ENCODE measurements around the gene FLOT2. TPM values are rescaled to one million over a fixed set of nuclear protein-coding genes. Genes with fewer than 3 reads are reported as not detected.
"Not testable (repeated sequence)": the region's sequence is repeated elsewhere in the genome, so short reads cannot be mapped to it uniquely, and the experiment has no call there.

FLOT2 gene
- total and polyA plus RNA-seq, 5 donors from 2014 or later, result 167 to 345 (median 299) TPM

GRCh38 chr17:28857905-28858800 is 39.4 kb downstream of the FLOT2 start:
- H3K4me1 Mint-ChIP-seq, result peaks cover 0 to 21% (median 12%) of the 10 kb centered on the region in 4 donors
- Histone ChIP-seq H3K36me3 (ENCODE audit: control insufficient read depth, insufficient read depth, low read length) (peaks cover 25% of the 10 kb centered on the region), H3K4me3 (ENCODE audit: low read depth, low read length) (no peak overlapping the region), H3K4me1 (ENCODE audit: control insufficient read depth, insufficient read depth, low read length, poor library complexity, severe bottlenecking) (peaks cover 17% of the 10 kb centered on the region), H3K27ac (ENCODE audit: insufficient read depth, low read length, poor library complexity, severe bottlenecking) (no peak overlapping the region), H3K27me3 (ENCODE audit: control insufficient read depth, insufficient read depth, low read length) (no peaks in the 10 kb centered on the region), H3K9me3 (ENCODE audit: control insufficient read depth in 2 of 2, low read length in 2 of 2) (no peaks in the 10 kb centered on the region)
- H3K27ac Mint-ChIP-seq, result no peak overlapping the region
- H3K36me3 Mint-ChIP-seq, result peaks cover 21% of the 10 kb centered on the region
- no peaks in the 10 kb centered on the region for H3K27me3 Mint-ChIP-seq
- no peaks in the 10 kb centered on the region for H3K9me3 Mint-ChIP-seq
- ATAC-seq (ENCODE audit: low read depth in 2 of 2) (no peak), DNase-seq (no peak)
- peak overlapping the region in 2 of 4 donors; percentile 25 to 38 for H3K4me3 Mint-ChIP-seq

DNA sequence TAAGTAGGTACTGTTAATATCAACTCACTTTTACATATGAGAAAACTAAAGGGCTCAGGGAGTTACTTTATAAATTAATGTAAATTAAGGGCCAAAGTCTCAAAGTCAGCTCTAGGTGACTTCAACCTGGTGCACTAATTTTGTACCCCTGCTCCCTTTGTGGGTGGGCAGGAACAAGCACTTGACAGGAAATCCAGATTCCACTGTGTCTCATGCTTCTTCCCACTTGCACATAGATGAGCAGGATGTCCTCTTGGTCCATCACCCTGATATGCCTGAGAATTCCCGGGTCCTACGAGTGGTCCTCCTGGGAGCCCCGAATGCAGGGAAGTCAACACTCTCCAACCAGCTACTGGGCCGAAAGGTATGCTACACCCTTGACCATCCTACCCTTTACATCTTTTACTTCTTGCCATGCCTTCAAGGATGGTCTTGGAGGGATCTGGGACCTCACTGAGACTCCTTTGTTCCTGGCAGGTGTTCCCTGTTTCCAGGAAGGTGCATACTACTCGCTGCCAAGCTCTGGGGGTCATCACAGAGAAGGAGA is 41.4 kb downstream of the FLOT2 start:
- Mint-ChIP-seq H3K27ac (no peak overlapping the region), H3K4me1 (peaks cover 0 to 21% (median 12%) of the 10 kb centered on the region in 4 donors), H3K9me3 (no peaks in the 10 kb centered on the region), H3K36me3 (peaks cover 18% of the 10 kb centered on the region), H3K4me3 (peak overlapping the region; percentile 91 to 94 (median 92)), H3K27me3 (no peaks in the 10 kb centered on the region)
- ATAC-seq (ENCODE audit: low read depth in 2 of 2) (no peak), DNase-seq (no peak)
- Histone ChIP-seq H3K9me3 (ENCODE audit: control insufficient read depth in 2 of 2, low read length in 2 of 2) (no peaks in the 10 kb centered on the region), H3K27me3 (ENCODE audit: control insufficient read depth, insufficient read depth, low read length) (no peaks in the 10 kb centered on the region), H3K27ac (ENCODE audit: insufficient read depth, low read length, poor library complexity, severe bottlenecking) (no peak overlapping the region), H3K4me3 (ENCODE audit: low read depth, low read length) (peak overlapping the region; percentile 96), H3K4me1 (ENCODE audit: control insufficient read depth, insufficient read depth, low read length, poor library complexity, severe bottlenecking) (peaks cover 17% of the 10 kb centered on the region), H3K36me3 (ENCODE audit: control insufficient read depth, insufficient read depth, low read length) (peaks cover 25% of the 10 kb centered on the region)

GRCh38 chr17:28855336-28855679 is 42.2 kb downstream of the FLOT2 start:
- ATAC-seq (ENCODE audit: low read depth in 2 of 2) (no peak), DNase-seq (no peak)
- Histone ChIP-seq H3K4me3 (ENCODE audit: low read depth, low read length) (peak overlapping the region; percentile 96), H3K36me3 (ENCODE audit: control insufficient read depth, insufficient read depth, low read length) (peaks cover 20% of the 10 kb centered on the region), H3K9me3 (ENCODE audit: control insufficient read depth in 2 of 2, low read length in 2 of 2) (no peaks in the 10 kb centered on the region), H3K27me3 (ENCODE audit: control insufficient read depth, insufficient read depth, low read length) (no peaks in the 10 kb centered on the region), H3K27ac (ENCODE audit: insufficient read depth, low read length, poor library complexity, severe bottlenecking) (peak overlapping the region; percentile 69), H3K4me1 (ENCODE audit: control insufficient read depth, insufficient read depth, low read length, poor library complexity, severe bottlenecking) (peaks cover 17% of the 10 kb centered on the region)
- peak overlapping the region; percentile 90 to 96 (median 91) for H3K27ac Mint-ChIP-seq
- no peaks in the 10 kb centered on the region for H3K27me3 Mint-ChIP-seq
- H3K36me3 Mint-ChIP-seq, result peaks cover 15% of the 10 kb centered on the region
- H3K4me3 Mint-ChIP-seq, result peak overlapping the region; percentile 91 to 94 (median 92)
- H3K9me3 Mint-ChIP-seq, result no peaks in the 10 kb centered on the region
- H3K4me1 Mint-ChIP-seq, result peaks cover 0 to 21% (median 12%) of the 10 kb centered on the region in 4 donors

GRCh38 chr17:28854457-28855335 is 42.8 kb downstream of the FLOT2 start, which contains the start of gene ERAL1:
TSS of gene ERAL1 (plus strand) at chr17:28855016. CDS start at chr17:28855035, 19 bp downstream.
- H3K4me3 Mint-ChIP-seq, result peak within 1 kb of the TSS; percentile 91 to 94 (median 92)
- peak within 1 kb of the TSS; percentile 90 to 96 (median 91) for H3K27ac Mint-ChIP-seq
- ATAC-seq (ENCODE audit: low read depth in 2 of 2), result peak; percentile 100
- no peaks in the 10 kb centered on the region for H3K27me3 Mint-ChIP-seq
- DNase-seq, result peak; percentile 78 to 90 (median 84)
- Histone ChIP-seq H3K9me3 (ENCODE audit: control insufficient read depth in 2 of 2, low read length in 2 of 2) (no peaks in the 10 kb centered on the region), H3K4me1 (ENCODE audit: control insufficient read depth, insufficient read depth, low read length, poor library complexity, severe bottlenecking) (peaks cover 17% of the 10 kb centered on the region), H3K4me3 (ENCODE audit: low read depth, low read length) (peak within 1 kb of the TSS; percentile 96), H3K36me3 (ENCODE audit: control insufficient read depth, insufficient read depth, low read length) (peaks cover 17% of the 10 kb centered on the region), H3K27ac (ENCODE audit: insufficient read depth, low read length, poor library complexity, severe bottlenecking) (peak within 1 kb of the TSS; percentile 69), H3K27me3 (ENCODE audit: control insufficient read depth, insufficient read depth, low read length) (no peaks in the 10 kb centered on the region)
- H3K9me3 Mint-ChIP-seq, result no peaks in the 10 kb centered on the region
- peaks cover 0 to 21% (median 12%) of the 10 kb centered on the region in 4 donors for H3K4me1 Mint-ChIP-seq
- peaks cover 14% of the 10 kb centered on the region for H3K36me3 Mint-ChIP-seq

- peaks cover 0 to 21% (median 12%) of the 10 kb centered on the region in 4 donors for H3K4me1 Mint-ChIP-seq
- peaks cover 17% of the 10 kb centered on the region for H3K4me1 ChIP-seq (ENCODE audit: control insufficient read depth, insufficient read depth, low read length, poor library complexity, severe bottlenecking)
- no peak overlapping the region for H3K27ac ChIP-seq (ENCODE audit: insufficient read depth, low read length, poor library complexity, severe bottlenecking)
- no peaks in the 10 kb centered on the region for H3K9me3 Mint-ChIP-seq
- no peak overlapping the region for H3K4me3 ChIP-seq (ENCODE audit: low read depth, low read length)
- peak overlapping the region in 3 of 4 donors; percentile 57 to 94 (median 69) for H3K4me3 Mint-ChIP-seq
- DNase-seq (no peak), ATAC-seq (ENCODE audit: low read depth in 2 of 2) (no peak)
- H3K9me3 ChIP-seq (ENCODE audit: control insufficient read depth in 2 of 2, low read length in 2 of 2), result no peaks in the 10 kb centered on the region
- H3K27ac Mint-ChIP-seq, result peak overlapping the region in 1 of 3 donors; percentile 18
- H3K36me3 ChIP-seq (ENCODE audit: control insufficient read depth, insufficient read depth, low read length), result peaks cover 7% of the 10 kb centered on the region
- no peaks in the 10 kb centered on the region for H3K27me3 ChIP-seq (ENCODE audit: control insufficient read depth, insufficient read depth, low read length)
- H3K36me3 Mint-ChIP-seq, result peaks cover 4% of the 10 kb centered on the region
- H3K27me3 Mint-ChIP-seq, result no peaks in the 10 kb centered on the region
Measured at GRCh38 chr17:28853295-28853694, 44.2 kb downstream of the FLOT2 start.

GRCh38 chr17:28849281-28849680 is 48.3 kb downstream of the FLOT2 start:
- H3K9me3 ChIP-seq (ENCODE audit: control insufficient read depth in 2 of 2, low read length in 2 of 2), result no peaks in the 10 kb centered on the region

DNA sequence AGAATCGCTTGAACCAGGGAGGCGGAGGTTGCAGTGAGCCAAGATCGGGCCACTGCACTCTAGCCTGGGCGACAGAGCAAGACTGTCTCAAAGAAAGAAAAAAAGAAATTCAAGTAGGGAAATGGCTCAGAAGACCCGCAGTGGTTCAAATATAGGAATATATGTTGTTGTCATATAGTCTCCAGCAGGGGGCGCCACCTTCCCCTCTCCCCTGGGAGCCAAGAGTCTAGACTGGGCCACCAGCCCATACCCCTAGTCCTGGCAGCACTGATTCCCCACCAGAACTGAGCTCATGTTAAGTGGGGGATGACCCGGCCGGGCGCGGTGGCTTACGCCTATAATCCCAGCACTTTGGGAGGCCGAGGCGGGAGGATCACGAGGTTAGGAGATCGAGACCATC is 48.9 kb downstream of the FLOT2 start:
- H3K27me3 Mint-ChIP-seq; H3K9me3 Mint-ChIP-seq; H3K4me1 ChIP-seq (ENCODE audit: control insufficient read depth, insufficient read depth, low read length, poor library complexity, severe bottlenecking); H3K27ac ChIP-seq (ENCODE audit: insufficient read depth, low read length, poor library complexity, severe bottlenecking); H3K4me1 Mint-ChIP-seq; H3K9me3 ChIP-seq (ENCODE audit: control insufficient read depth in 2 of 2, low read length in 2 of 2); H3K36me3 Mint-ChIP-seq; H3K4me3 ChIP-seq (ENCODE audit: low read depth, low read length); H3K27me3 ChIP-seq (ENCODE audit: control insufficient read depth, insufficient read depth, low read length); H3K36me3 ChIP-seq (ENCODE audit: control insufficient read depth, insufficient read depth, low read length): not testable (repeated sequence)
- H3K27ac Mint-ChIP-seq, result peak overlapping the region in 1 of 3 donors; percentile 56
- peak in 1 of 2 donors; percentile 53 for ATAC-seq (ENCODE audit: low read depth in 2 of 2)
- peak; percentile 20 to 72 (median 38) for DNase-seq
- peak overlapping the region in 2 of 4 donors; percentile 53 to 79 for H3K4me3 Mint-ChIP-seq

More at GRCh38 chr17:28849281-28849680, 48.3 kb downstream of the FLOT2 start:
- Histone ChIP-seq H3K36me3 (ENCODE audit: control insufficient read depth, insufficient read depth, low read length) (no peaks in the 10 kb centered on the region), H3K27ac (ENCODE audit: insufficient read depth, low read length, poor library complexity, severe bottlenecking) (no peak overlapping the region), H3K4me1 (ENCODE audit: control insufficient read depth, insufficient read depth, low read length, poor library complexity, severe bottlenecking) (peaks cover 3% of the 10 kb centered on the region), H3K4me3 (ENCODE audit: low read depth, low read length) (no peak overlapping the region), H3K27me3 (ENCODE audit: control insufficient read depth, insufficient read depth, low read length) (no peaks in the 10 kb centered on the region)
- H3K27ac Mint-ChIP-seq, result no peak overlapping the region
- no peaks in the 10 kb centered on the region for H3K36me3 Mint-ChIP-seq
- H3K4me3 Mint-ChIP-seq, result peak overlapping the region in 1 of 4 donors; percentile 32
- H3K27me3 Mint-ChIP-seq, result no peaks in the 10 kb centered on the region
- DNase-seq (peak in 1 of 3 donors; percentile 46), ATAC-seq (ENCODE audit: low read depth in 2 of 2) (no peak)
- peaks cover 0 to 5% (median under 1%) of the 10 kb centered on the region in 4 donors for H3K4me1 Mint-ChIP-seq
- no peaks in the 10 kb centered on the region for H3K9me3 Mint-ChIP-seq

Data from CD4-positive, CD25-positive, alpha-beta regulatory T cell (primary cell).